Prostate gland (tissue), 2 donors: ENCODE results near the gene ERI3. TPM values are rescaled to one million over a fixed set of nuclear protein-coding genes. Genes with fewer than 3 reads are reported as not detected.

Experiments used
- DNase-seq: peaks from one replicate; pipeline ENCODE4 v3.0.0-alpha.2; 2019; ENCODE audit warnings: low spot score
- H3K27ac ChIP-seq, 2 donors: fragments of 200-600 bp; sonication (generic); 2 replicates each; pipeline ENCODE4 v1.5.1; 2017 to 2019
- H3K27me3 ChIP-seq: fragments of 200-600 bp; sonication (generic); replicated peaks from 2 replicates; pipeline ENCODE4 v1.5.1; 2019; ENCODE audit not compliant: insufficient read depth
- H3K36me3 ChIP-seq, 2 donors: fragments of 200-600 bp; sonication (generic); 1 replicate in 1 of 2; 2 replicates in 1 of 2; pipeline versions ENCODE4 v1.5.1 to v1.8.1; 2017 to 2019
- H3K4me1 ChIP-seq: fragments of 200-600 bp; sonication (generic); replicated peaks from 2 replicates; pipeline ENCODE4 v1.5.1; 2019
- H3K4me3 ChIP-seq, 2 donors: fragments of 200-600 bp; sonication (generic); 2 replicates each; pipeline ENCODE4 v1.5.1; 2017 to 2019
- H3K9me3 ChIP-seq: fragments of 200-600 bp; sonication (generic); 2 replicates; pipeline ENCODE4 v1.5.1; 2017
- CTCF ChIP-seq, 4 experiments: fragments of 200-600 bp in 2 of 4; fragments of 450-650 bp in 2 of 4; sonication (generic) in 2 of 4; IDR thresholded peaks; 1 replicate in 3 of 4; 2 replicates in 1 of 4; pipeline ENCODE4 v1.5.1; 2016 to 2019; ENCODE audit warnings: antibody characterized with exemption in 4 of 4, mild to moderate bottlenecking in 2 of 4, moderate library complexity in 2 of 4
- POLR2A ChIP-seq: fragments of 450-650 bp; IDR thresholded peaks from one replicate; pipeline ENCODE4 v1.6.1; 2016; ENCODE audit warnings: antibody characterized with exemption, mild to moderate bottlenecking
- POLR2AphosphoS5 ChIP-seq: sonication (generic); formaldehyde crosslinking; IDR thresholded peaks from one replicate; pipeline ENCODE4 v1.6.1; 2017; ENCODE audit warnings: antibody characterized with exemption
- WGBS: methylation state at CpG from one replicate; pipeline ENCODE4 v1.1.5; 2018; 5-methylcytosine and 5-hydroxymethylcytosine counted together
- intact Hi-C: fragments of 100-400 bp; cut with DNase I; formaldehyde crosslinking; loops from one replicate; pipeline ENCODE4 v1.14.2; 2022
- total RNA-seq, 2 donors: library from RNA; depleted of rRNA; stranded (reverse); fragments of >200 nt; gene quantifications; one replicate each; pipeline ENCODE4 v1.1.0, GENCODE V29; 2016

ERI3 gene
- total RNA-seq, 2 donors from 2014 or later = 84.0 to 114 TPM

- 72% methylated on average over 1 of the region's 1 CpG for WGBS
- intact Hi-C loops = no loop called here
- no peak overlapping the region for H3K27ac ChIP-seq
- H3K4me1 ChIP-seq = no peaks in the 10 kb centered on the region
- H3K36me3 ChIP-seq = no peaks in the 10 kb centered on the region
- no peaks in the 10 kb centered on the region for H3K27me3 ChIP-seq
- no peak overlapping the region for H3K4me3 ChIP-seq
- TF ChIP-seq POLR2AphosphoS5 (no peak), POLR2A (no peak), CTCF (IDR thresholded peaks at IDR 0.05) (no peak)
- H3K9me3 ChIP-seq = no peaks in the 10 kb centered on the region
- DNase-seq = no peak
These were observed 103.6 kb downstream of the ERI3 start for GRCh38 chr1:44251486-44251885.

- no peaks in the 10 kb centered on the region for H3K4me1 ChIP-seq
- H3K36me3 ChIP-seq = no peaks in the 10 kb centered on the region
- intact Hi-C loops = no loop called here
- no peak overlapping the region for H3K27ac ChIP-seq
- no peak overlapping the region for H3K4me3 ChIP-seq
- H3K9me3 ChIP-seq = no peaks in the 10 kb centered on the region
- 87% methylated on average over 33 of the region's 33 CpGs for WGBS
- H3K27me3 ChIP-seq = no peaks in the 10 kb centered on the region
- TF ChIP-seq POLR2AphosphoS5 (no peak), POLR2A (no peak), CTCF (IDR thresholded peaks at IDR 0.05) (no peak)
- no peak for DNase-seq
These were observed 104.8 kb downstream of the ERI3 start for GRCh38 chr1:44250068-44250781.

GRCh38 chr1:44249543-44249942, 105.5 kb downstream of the ERI3 start:
- 70% methylated on average over 7 of the region's 7 CpGs for WGBS
- no peak for DNase-seq
- no peaks in the 10 kb centered on the region for H3K9me3 ChIP-seq

GRCh38 chr1:44246806-44247205, 108.3 kb downstream of the ERI3 start:
- no peak for DNase-seq
- no peaks in the 10 kb centered on the region for H3K27me3 ChIP-seq
- intact Hi-C loops = no loop called here
- no peak overlapping the region for H3K4me3 ChIP-seq
- TF ChIP-seq POLR2AphosphoS5 (no peak), CTCF (IDR thresholded peaks at IDR 0.05) (no peak), POLR2A (no peak)
- H3K27ac ChIP-seq = no peak overlapping the region
- no peaks in the 10 kb centered on the region for H3K9me3 ChIP-seq
- no peaks in the 10 kb centered on the region for H3K4me1 ChIP-seq
- 96% methylated on average over 2 of the region's 2 CpGs for WGBS
- H3K36me3 ChIP-seq = no peaks in the 10 kb centered on the region

More at GRCh38 chr1:44249543-44249942, 105.5 kb downstream of the ERI3 start:
- Histone ChIP-seq H3K27me3 (no peaks in the 10 kb centered on the region), H3K4me3 (no peak overlapping the region), H3K27ac (no peak overlapping the region), H3K4me1 (no peaks in the 10 kb centered on the region), H3K36me3 (no peaks in the 10 kb centered on the region)
- intact Hi-C loops = no loop called here
- TF ChIP-seq POLR2AphosphoS5 (no peak), CTCF (IDR thresholded peaks at IDR 0.05) (no peak)

- Histone ChIP-seq H3K27me3 (no peaks in the 10 kb centered on the region), H3K4me3 (no peak overlapping the region), H3K27ac (no peak overlapping the region), H3K36me3 (no peaks in the 10 kb centered on the region), H3K4me1 (no peaks in the 10 kb centered on the region), H3K9me3 (no peaks in the 10 kb centered on the region)
- 69% methylated on average over 9 of the region's 9 CpGs for WGBS
- intact Hi-C loops = no loop called here
- DNase-seq = no peak
- TF ChIP-seq POLR2AphosphoS5 (no peak), CTCF (IDR thresholded peaks at IDR 0.05) (no peak), POLR2A (no peak)
These were observed 110.1 kb downstream of the ERI3 start for GRCh38 chr1:44244986-44245385.
